Myocyte (in vitro differentiated cells): ENCODE results near the gene PTPRN2. TPM values are rescaled to one million over a fixed set of nuclear protein-coding genes. Genes with fewer than 3 reads are reported as not detected.
"Not testable (repeated sequence)": the region's sequence is repeated elsewhere in the genome, so short reads cannot be mapped to it uniquely, and the experiment has no call there.

Source experiments
- DNase-seq: peaks from one replicate; pipeline ENCODE4 v3.0.0-alpha.2; 2012; ENCODE audit warnings: low read depth
- total RNA-seq: library from RNA; depleted of rRNA; stranded (reverse); fragments of >200 nt; gene quantifications from 2 replicates; pipeline ENCODE4 v1.2.3, GENCODE V29; 2014

PTPRN2 gene
- total RNA-seq, 1 donor from 2014 or later, result 0.24 TPM

- DNase-seq, result no peak
Measured at GRCh38 chr7:158534598-158534997, 53.0 kb downstream of the PTPRN2 start.

GRCh38 chr7:158534134-158534515 is 53.5 kb downstream of the PTPRN2 start:
- DNase-seq, result not testable (repeated sequence)

- no peak for DNase-seq
Measured at GRCh38 chr7:158533386-158534133, 54.1 kb downstream of the PTPRN2 start.

- DNase-seq, result no peak
Measured at GRCh38 chr7:158532093-158532627, 55.5 kb downstream of the PTPRN2 start.

- DNase-seq, result no peak
Measured at GRCh38 chr7:158531661-158532060, 56.0 kb downstream of the PTPRN2 start.

GRCh38 chr7:158530800-158531609 is 56.6 kb downstream of the PTPRN2 start:
- no peak for DNase-seq

GRCh38 chr7:158529181-158530096 is 58.2 kb downstream of the PTPRN2 start:
- no peak for DNase-seq

GRCh38 chr7:158527915-158528502 is 59.6 kb downstream of the PTPRN2 start:
- DNase-seq, result no peak

GRCh38 chr7:158527495-158527894 is 60.1 kb downstream of the PTPRN2 start:
- no peak for DNase-seq

GRCh38 chr7:158527038-158527437 is 60.6 kb downstream of the PTPRN2 start:
- no peak for DNase-seq

GRCh38 chr7:158526531-158526930 is 61.1 kb downstream of the PTPRN2 start:
- DNase-seq, result no peak

- DNase-seq, result no peak
Measured at GRCh38 chr7:158525648-158526484, 61.8 kb downstream of the PTPRN2 start.

- DNase-seq, result no peak
Measured at GRCh38 chr7:158524749-158525635, 62.6 kb downstream of the PTPRN2 start.

- not testable (repeated sequence) for DNase-seq
Measured at GRCh38 chr7:158524286-158524685, 63.3 kb downstream of the PTPRN2 start.

- not testable (repeated sequence) for DNase-seq
Measured at GRCh38 chr7:158523877-158524276, 63.7 kb downstream of the PTPRN2 start.

- not testable (repeated sequence) for DNase-seq
Measured at GRCh38 chr7:158523165-158523856, 64.3 kb downstream of the PTPRN2 start.

- DNase-seq, result not testable (repeated sequence)
Measured at GRCh38 chr7:158521795-158522194, 65.8 kb downstream of the PTPRN2 start.

- no peak for DNase-seq
Measured at GRCh38 chr7:158520825-158521224, 66.8 kb downstream of the PTPRN2 start.
